GM10266 (cell line): ENCODE measurements around the gene CD86.
"Not testable (repeated sequence)": the region's sequence is repeated elsewhere in the genome, so short reads cannot be mapped to it uniquely, and the experiment has no call there.

Source experiments
- DNase-seq: peaks from one replicate; pipeline ENCODE4 v3.0.0; 2012; ENCODE audit errors: extremely low spot score
- CTCF ChIP-seq: IDR thresholded peaks from 2 replicates; pipeline ENCODE4 v1.5.1; 2012; ENCODE audit warnings: mild to moderate bottlenecking, low read depth; ENCODE audit not compliant: control insufficient read depth, insufficient read depth; ENCODE audit errors: missing control alignments

The CD86 gene

DNA sequence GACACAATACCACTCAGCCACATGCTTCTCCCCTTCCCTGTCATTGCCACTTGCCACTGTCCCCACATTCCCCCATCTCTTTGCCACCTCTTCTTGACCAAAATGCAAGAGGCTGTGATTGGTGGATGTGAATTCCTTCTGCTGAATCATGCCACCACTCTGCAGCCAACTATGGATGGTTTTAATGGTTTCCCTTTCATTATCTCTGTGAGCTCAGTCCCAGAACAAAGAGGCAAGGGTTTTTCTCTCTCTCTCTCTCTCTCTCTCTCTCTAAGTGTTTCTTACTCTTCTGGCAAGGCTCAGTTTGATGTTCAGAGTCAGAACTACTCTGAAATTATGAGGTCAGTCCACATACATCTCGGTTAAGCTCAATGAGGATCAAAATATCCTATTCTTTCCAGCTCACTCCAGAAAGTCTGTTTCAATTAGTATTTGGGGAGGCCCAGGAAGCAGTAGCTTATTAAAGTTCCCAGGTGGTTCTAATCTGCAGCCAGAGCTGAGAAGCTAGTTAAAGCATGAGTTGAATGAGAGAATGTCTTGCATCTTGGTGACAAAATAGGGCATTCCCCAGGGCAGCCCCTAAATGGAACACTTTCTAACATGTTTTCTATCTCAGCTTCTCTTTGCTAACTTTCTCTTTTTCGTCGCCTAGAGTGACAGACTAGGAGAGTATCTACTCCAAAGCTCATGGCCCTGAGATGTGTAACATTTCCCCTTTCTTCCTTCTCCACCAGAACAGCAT is 24.6 kb upstream of the CD86 start:
- TF ChIP-seq CTCF, result no peak
- peak; percentile 53 for DNase-seq

- TF ChIP-seq CTCF, result no peak
- DNase-seq, result no peak
Measured at GRCh38 chr3:122031123-122031468, 24.1 kb upstream of the CD86 start.

DNA sequence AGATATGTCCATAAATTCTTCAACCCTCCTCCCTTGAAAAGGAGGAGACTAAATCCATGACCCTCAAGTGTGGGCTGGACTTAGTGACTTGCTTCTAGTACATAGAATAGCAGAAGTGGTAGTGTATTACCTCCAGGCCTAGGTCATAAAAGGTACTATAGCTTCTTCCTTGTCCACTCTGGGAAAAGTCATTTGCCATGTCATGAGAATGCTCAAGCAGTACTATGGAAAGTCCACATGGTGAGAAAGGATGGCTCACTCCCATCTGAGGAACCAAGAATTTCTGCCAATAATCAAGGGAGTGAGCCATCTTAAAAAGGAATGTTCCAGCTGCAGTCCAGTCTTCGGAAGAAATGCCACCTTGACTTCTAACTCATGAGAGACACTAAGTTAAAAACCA is 22.6 kb upstream of the CD86 start:
- no peak for DNase-seq
- TF ChIP-seq CTCF, result no peak

DNA sequence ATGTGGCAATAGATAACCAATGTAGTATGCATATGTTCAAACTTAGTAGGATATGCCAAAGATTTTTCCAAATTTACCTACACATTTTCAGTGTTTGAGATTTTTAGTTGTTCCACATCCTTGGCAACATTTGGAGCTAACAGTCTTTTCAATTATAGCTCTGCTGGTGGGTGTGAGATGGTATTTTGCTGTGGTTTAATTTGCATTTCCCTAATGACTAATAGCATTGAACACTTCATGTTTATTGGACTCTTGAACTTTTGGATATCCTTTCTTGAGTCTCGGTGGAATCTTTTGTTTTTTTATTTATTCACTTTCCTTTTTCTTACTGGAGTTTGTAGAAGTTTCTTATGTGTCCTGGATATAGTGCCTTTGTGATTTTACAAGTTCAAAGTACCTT is 22.1 kb upstream of the CD86 start:
- DNase-seq, result no peak
- TF ChIP-seq CTCF, result no peak

DNA sequence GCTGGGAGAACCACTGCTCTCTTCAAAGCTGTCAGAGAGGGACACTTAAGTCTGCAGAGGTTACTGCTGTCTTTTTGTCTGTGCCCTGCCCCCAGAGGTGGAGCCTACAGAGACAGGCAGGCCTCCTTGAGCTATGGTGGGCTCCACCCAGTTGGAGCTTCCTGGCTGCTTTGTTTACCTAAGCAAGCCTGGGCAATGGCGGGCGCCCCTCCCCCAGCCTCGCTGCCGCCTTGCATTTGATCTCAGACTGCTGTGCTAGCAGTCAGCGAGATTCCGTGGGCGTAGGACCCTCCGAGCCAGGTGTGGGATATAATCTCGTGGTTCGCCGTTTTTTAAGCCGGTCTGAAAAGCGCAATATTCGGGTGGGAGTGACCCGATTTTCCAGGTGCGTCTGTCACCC is 7.9 kb upstream of the CD86 start:
- DNase-seq, result not testable (repeated sequence)

DNA sequence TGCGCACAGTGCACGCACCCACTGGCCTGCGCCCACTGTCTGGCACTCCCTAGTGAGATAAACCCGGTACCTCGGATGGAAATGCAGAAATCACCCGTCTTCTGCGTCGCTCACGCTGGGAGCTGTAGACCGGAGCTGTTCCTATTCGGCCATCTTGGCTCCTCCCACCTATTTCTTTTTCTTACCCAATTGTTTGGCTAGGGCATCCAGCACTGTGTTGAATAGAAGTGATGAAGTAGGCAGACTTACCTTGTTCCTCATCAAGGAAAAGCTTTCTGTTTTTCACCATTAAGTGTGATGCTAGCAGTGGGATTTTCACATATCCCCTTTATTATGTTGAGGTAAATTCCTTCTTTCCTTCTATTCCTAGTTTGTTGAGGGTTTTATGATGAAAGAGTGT is 7.4 kb upstream of the CD86 start:
- DNase-seq, result not testable (repeated sequence)

- peak; percentile 20 for DNase-seq
- TF ChIP-seq CTCF, result no peak
Measured at GRCh38 chr3:122052968-122053367, 2.2 kb upstream of the CD86 start.

DNA sequence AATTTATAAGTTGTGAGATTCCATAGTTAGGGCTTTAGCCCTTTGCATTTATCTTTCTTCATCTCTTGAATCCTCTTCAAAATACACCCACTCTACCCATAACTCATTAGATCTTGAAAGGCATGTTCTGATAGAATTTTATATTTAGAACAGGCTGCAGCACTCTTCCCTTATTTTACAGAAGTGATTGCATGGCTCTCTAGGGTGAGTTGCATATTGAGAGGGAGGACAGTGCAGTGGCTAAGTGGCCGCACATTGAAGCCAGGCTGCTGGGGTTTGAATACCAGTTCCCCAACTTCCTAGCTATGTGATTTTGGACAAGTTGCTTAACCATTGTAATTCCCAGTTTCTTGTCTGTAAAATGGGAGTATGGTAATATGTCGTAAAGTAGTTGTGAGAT is 2.5 kb downstream of the CD86 start:
- DNase-seq, result no peak
- no peak for TF ChIP-seq CTCF
